Measurements from ENCODE around the gene ATP1B4.

Gene ATP1B4

DNA sequence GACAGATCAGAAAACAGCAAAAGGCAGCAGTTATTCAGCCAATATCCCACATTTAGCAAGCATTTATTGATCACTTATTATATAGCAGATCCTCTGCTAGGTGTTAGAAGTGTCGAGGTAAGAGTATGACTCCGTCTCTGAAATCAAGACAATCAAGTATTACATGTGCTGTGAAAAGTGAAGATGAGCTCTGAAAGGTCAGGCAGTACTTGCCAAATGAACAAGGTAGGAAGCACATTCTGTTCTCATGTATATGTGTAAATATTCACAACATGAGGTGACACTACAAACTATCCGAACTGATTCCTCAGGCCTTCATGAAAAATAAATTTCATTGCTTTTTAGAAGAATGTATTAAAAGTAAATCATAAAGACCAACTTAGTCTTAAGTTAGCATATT, 15.3 kb downstream of the ATP1B4 start:
- DNase-seq = no peak

- DNase-seq = no peak
Measured at GRCh38 chrX:120377715-120378114, 15.8 kb downstream of the ATP1B4 start.

DNA sequence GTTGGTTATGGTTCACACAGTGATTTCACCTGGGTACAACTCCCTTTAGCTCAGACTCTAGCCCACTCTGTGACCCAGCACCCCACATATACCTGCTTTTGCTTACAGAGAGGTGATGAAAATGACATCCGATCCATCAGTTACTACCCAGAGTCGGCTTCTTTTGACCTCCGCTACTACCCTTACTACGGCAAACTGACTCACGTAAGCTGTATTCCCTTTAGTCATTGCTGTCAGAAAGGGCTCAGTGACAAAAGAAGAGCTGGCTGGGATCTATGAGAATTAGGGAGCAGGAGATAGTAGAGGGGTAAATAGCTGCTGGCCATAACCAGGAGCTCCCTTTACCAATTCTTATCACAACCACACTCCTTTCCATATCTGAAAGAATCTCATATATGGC, 16.7 kb downstream of the ATP1B4 start:
- DNase-seq = no peak

DNA sequence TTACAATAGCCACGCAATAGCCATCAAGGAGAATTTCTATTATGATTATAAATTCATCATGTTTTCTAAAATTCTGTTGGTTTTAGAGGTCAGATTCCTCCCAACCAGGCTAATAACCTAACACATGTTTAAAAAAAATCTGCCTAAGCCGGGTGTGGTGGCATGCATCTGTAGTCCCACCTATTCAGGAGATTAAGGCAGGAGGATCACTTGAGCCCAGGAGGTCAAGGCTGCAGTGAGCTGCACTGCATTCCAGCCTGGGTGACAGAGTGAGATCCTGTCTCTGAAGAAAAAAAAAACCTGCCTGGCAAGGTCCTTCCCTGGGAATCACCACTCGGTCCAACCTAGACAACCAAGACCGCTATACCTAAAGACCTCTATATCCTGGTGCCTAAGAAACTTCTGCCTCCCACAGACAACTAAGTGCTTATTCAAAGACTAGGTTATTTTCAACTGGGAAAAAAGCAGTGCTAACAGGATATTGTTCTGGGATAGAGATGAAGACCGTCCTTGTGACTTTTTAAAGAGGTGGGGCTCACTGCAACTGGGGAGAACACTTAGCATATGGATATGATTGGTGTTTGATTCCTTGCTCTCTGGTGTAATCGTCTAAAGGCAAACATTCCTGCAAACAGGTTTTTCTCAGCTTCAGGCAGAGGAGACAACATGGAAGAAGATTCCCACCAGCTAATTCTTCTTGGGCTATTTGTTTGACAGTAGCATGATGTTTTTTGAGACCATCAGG, 18.2 kb downstream of the ATP1B4 start:
- no peak for DNase-seq

- DNase-seq = peak; percentile 24
Measured at GRCh38 chrX:120380699-120381098, 18.8 kb downstream of the ATP1B4 start.

DNA sequence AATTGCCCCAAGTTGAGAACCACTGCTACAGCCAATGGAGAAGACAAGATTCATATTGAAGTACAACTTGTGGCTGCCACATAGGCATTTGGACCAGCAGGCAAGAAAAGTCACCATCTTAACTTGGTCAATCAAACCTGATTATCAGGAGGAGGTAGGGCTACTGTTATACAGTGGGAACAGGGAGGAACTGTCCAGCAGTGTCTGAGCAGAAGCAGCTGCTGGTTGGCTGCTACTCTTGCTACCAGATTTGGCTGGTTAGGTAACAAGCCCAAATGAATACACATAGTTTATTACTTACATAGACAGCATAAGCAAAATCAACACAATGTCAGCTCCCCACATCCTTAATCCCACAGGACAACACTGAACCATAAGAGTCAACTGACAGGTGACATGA, 39.4 kb downstream of the ATP1B4 start:
- no peak for DNase-seq

- DNase-seq = no peak
Measured at GRCh38 chrX:120402369-120402768, 40.5 kb downstream of the ATP1B4 start.

DNA sequence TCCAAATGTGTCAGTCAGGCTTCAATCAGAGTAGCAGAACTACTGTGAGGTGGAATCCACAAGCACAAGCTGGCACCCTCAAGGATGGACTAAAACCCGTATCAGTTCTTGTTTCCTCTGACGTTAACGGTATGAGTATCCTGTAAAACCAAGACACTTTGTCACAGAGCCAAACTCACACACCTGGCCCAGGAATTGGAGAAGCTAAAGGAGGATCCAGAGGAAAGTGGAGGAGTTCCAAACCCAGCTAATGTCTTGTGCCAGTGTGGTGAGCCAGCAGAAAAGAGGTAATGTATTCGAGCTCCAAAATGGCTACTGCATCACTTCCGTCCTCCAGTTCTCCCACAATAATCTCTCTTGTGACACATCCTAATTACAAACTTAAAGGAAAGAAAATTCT, 44.7 kb downstream of the ATP1B4 start:
- no peak for DNase-seq

DNA sequence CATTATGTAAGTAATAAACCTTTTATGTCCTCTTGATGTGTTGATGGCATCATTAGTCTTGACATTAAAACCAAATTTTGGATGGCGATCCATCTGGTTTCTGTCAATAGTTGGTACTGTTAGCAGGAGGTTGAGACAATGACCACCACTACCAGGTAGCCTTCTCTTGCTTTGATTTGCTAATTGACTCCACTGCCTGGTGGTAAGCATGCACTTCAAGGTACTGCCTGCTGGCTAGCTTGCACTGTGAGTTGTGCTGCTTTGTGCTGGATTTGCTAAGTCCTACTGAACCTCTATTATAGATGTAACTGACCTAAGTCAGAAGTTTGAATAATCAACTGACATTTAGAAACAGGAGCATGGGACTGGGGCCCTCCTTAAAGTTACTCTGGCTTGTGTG, 46.3 kb downstream of the ATP1B4 start:
- no peak for DNase-seq

DNA sequence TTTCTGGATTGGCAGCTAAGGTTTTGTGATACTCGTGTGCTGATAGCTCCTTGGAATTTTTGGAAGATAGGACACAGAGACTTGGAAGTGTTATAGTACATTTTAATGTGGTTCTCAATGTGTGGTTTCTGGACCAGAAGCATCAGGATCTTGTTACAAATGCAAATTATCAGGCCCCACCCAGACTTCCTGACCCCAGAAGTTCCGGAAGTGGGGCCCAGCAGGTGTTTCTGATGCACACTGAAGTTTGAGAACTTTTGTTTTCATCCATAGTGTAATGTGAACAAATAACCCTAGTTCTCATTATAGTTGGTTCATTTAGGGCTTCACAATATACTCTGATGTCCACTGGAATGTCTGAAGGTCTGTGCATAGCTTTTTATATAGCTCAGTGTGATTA, 57.6 kb downstream of the ATP1B4 start:
- DNase-seq = peak; percentile 2

- no peak for DNase-seq
Measured at GRCh38 chrX:120426599-120426998, 64.7 kb downstream of the ATP1B4 start.

- DNase-seq = no peak
Measured at GRCh38 chrX:120428309-120428708, 66.4 kb downstream of the ATP1B4 start.

GRCh38 chrX:120429776-120430540, 68.1 kb downstream of the ATP1B4 start:
- no peak for DNase-seq
